Lung (tissue), 12 donors: ENCODE measurements around the gene DKK2. TPM values are rescaled to one million over a fixed set of nuclear protein-coding genes. Genes with fewer than 3 reads are reported as not detected.

Source experiments
- ATAC-seq: fragments of 200-7000 bp; cut with Tn5 transposase; one replicate; pipeline ENCODE4 v1.9.1; 2020; ENCODE audit warnings: moderate number of reproducible peaks; ENCODE audit not compliant: insufficient read depth, low FRiP score
- DNase-seq, 3 donors: peaks; one replicate each; pipeline ENCODE4 v3.0.0-alpha.2; 2013 to 2017
- H3K27ac ChIP-seq, 2 donors: one replicate each; pipeline ENCODE4 v1.5.1; 2013; ENCODE audit warnings: mild to moderate bottlenecking in 2 of 2, moderate library complexity in 2 of 2, control low read depth in 1 of 2, inconsistent platforms in 1 of 2, low read depth in 1 of 2, low read length in 1 of 2
- H3K27me3 ChIP-seq, 3 donors: one replicate each; pipeline ENCODE4 v1.5.1; 2013; ENCODE audit warnings: low read length in 2 of 3; ENCODE audit not compliant: control insufficient read depth in 3 of 3, insufficient read depth in 3 of 3
- H3K36me3 ChIP-seq, 4 donors: one replicate each; pipeline ENCODE4 v1.5.1; 2013; ENCODE audit warnings: low read length in 4 of 4, mild to moderate bottlenecking in 1 of 4, moderate library complexity in 1 of 4; ENCODE audit not compliant: control insufficient read depth in 4 of 4, insufficient read depth in 4 of 4
- H3K4me1 ChIP-seq, 5 donors: one replicate each; pipeline ENCODE4 v1.5.1; 2013; ENCODE audit warnings: low read length in 5 of 5, mild to moderate bottlenecking in 2 of 5, moderate library complexity in 1 of 5; ENCODE audit not compliant: control insufficient read depth in 5 of 5, insufficient read depth in 5 of 5
- H3K4me3 ChIP-seq: one replicate; pipeline ENCODE4 v1.5.1; 2013; ENCODE audit warnings: mild to moderate bottlenecking, control low read depth, moderate library complexity
- H3K9ac ChIP-seq, 2 donors: one replicate each; pipeline ENCODE4 v1.5.1; 2013; ENCODE audit warnings: low read length in 2 of 2, control low read depth in 1 of 2; ENCODE audit not compliant: insufficient read depth in 1 of 2
- H3K9me3 ChIP-seq, 4 donors: one replicate each; pipeline ENCODE4 v1.5.1; 2013; ENCODE audit warnings: low read length in 3 of 4, mild to moderate bottlenecking in 1 of 4, moderate library complexity in 1 of 4; ENCODE audit not compliant: control insufficient read depth in 4 of 4, insufficient read depth in 3 of 4
- CTCF ChIP-seq: IDR thresholded peaks from 2 replicates; pipeline ENCODE4 v1.5.1; 2012; ENCODE audit warnings: mild to moderate bottlenecking; ENCODE audit errors: control extremely low read depth, extremely low read depth
- WGBS, 2 donors: extraction: QIAGEN DNeasy Blood & Tissue Kit; methylation state at CpG; one replicate each; pipeline ENCODE4 v1.1.7; 2013; 5-methylcytosine and 5-hydroxymethylcytosine counted together
- polyA plus RNA-seq, 2 donors: library from polyadenylated mRNA; stranded (reverse); fragments of 200-250 nt; gene quantifications; one replicate each; pipeline ENCODE4 v1.2.1, GENCODE V29; 2013
- total RNA-seq, 2 donors: library from RNA; depleted of rRNA in 1 of 2; stranded (reverse); fragments of >200 nt in 1 of 2; gene quantifications; one replicate each; pipeline ENCODE4 v1.2.1, GENCODE V29; 2014 to 2021
- donor health status: control.
- donor health status: control.
- donor health status: Bipolar disorder and iron deficiency.
- donor health status: healthy.
- donor health status: DM: yes; HTN: yes; CAD: no.

The DKK2 gene
- total and polyA plus RNA-seq, 4 donors, result 2.6 to 16.1 (median 4.7) TPM

GRCh38 chr4:107071108-107071507 is 35.0 kb upstream of the DKK2 start:
- DNase-seq (no peak), ATAC-seq (no peak)
- Histone ChIP-seq H3K27me3 (no peaks in the 10 kb centered on the region), H3K36me3 (no peaks in the 10 kb centered on the region), H3K4me1 (peaks cover 0 to 6% (median 0%) of the 10 kb centered on the region in 5 donors), H3K9me3 (peaks cover 0 to 3% (median 0%) of the 10 kb centered on the region in 4 donors), H3K4me3 (no peak overlapping the region), H3K9ac (no peak overlapping the region), H3K27ac (no peak overlapping the region)
- TF ChIP-seq CTCF, result no peak

DNA sequence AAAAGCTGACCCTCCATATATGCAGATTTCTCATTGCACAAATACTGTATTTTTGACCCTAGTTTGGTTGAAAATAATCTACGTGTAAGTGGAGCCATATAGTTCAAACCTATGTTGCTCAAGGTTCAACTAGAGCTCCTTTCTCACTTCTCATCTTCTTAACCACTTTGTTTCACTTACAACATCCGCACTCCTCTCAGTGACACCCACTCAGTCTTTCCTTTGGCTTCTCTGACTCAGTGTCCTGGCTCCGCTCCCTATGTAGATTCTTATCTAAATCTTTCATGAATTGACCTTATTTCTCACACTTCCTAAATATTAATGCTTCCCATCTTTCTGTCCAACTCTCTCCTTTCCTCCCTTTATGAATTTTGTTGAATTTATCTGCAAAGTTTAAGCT is 32.9 kb upstream of the DKK2 start:
- Histone ChIP-seq H3K36me3 (no peaks in the 10 kb centered on the region), H3K4me3 (no peak overlapping the region), H3K27ac (no peak overlapping the region), H3K4me1 (peaks cover 0 to 6% (median 0%) of the 10 kb centered on the region in 5 donors), H3K9me3 (peaks cover 0 to 3% (median 0%) of the 10 kb centered on the region in 4 donors), H3K27me3 (no peaks in the 10 kb centered on the region), H3K9ac (no peak overlapping the region)
- WGBS, 2 donors, result 62 to 73% methylated on average over 3 of the region's 3 CpGs
- DNase-seq (peak in 1 of 3 donors; percentile 32), ATAC-seq (no peak)
- TF ChIP-seq CTCF, result no peak

DNA sequence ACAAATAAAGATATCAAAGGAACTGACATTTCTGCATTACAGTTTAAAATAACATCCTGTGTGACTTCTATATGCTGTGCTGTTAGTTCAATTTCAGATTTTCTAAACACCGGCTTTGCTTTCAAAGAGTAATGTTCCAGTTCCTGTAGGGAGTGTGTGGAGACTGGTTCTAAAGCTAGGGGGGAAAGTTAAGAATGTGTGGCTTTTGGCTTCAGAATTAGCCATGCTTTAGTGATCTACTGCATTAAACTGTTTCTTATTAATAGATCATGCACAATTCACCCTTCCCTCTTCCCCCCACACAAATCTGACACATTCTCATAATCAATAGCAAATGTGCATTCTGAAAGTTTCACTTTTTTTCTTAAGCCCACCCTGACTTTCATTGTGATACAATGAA is 32.0 kb upstream of the DKK2 start:
- WGBS, 2 donors, result 47 to 53% methylated on average over 1 of the region's 1 CpG
- Histone ChIP-seq H3K9me3 (peaks cover 0 to 3% (median 0%) of the 10 kb centered on the region in 4 donors), H3K9ac (no peak overlapping the region), H3K36me3 (no peaks in the 10 kb centered on the region), H3K4me1 (peaks cover 0 to 6% (median 0%) of the 10 kb centered on the region in 5 donors), H3K27ac (no peak overlapping the region), H3K4me3 (no peak overlapping the region), H3K27me3 (no peaks in the 10 kb centered on the region)
- DNase-seq, result peak in 2 of 3 donors; percentile 23 to 51
- no peak for TF ChIP-seq CTCF
- no peak for ATAC-seq

DNA sequence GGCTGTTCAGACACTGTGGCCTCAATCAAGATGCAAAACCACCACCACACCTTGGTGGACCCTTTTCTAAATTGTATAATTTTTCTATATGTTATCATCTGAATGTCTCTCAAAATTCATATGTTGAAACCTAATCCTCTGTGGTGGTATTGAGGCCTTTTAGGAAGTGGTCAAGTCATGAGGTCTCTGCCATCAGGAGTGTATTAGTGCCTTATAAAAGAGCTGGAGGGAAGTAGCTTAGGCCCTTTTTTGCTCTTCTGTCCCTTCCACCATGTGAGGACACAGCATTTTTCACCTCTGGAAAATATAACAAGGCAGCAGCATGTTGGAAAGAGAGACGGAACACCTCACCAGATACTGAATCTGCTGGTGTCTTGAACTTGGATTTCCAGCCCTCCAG is 30.5 kb upstream of the DKK2 start:
- no peak for TF ChIP-seq CTCF
- H3K9ac ChIP-seq, result no peak overlapping the region
- H3K9me3 ChIP-seq, result no peaks in the 10 kb centered on the region
- WGBS, 2 donors, result 86 to 96% methylated on average over 1 of the region's 1 CpG
- H3K27me3 ChIP-seq, result peaks cover 0 to 2% (median 0%) of the 10 kb centered on the region in 3 donors
- H3K36me3 ChIP-seq, result no peaks in the 10 kb centered on the region
- no peak overlapping the region for H3K4me3 ChIP-seq
- no peak overlapping the region for H3K27ac ChIP-seq
- ATAC-seq (no peak), DNase-seq (no peak)
- peaks cover 0 to 6% (median 0%) of the 10 kb centered on the region in 5 donors for H3K4me1 ChIP-seq
